Measurements from ENCODE around the gene SPR. TPM values are rescaled to one million over a fixed set of nuclear protein-coding genes. Genes with fewer than 3 reads are reported as not detected.

SPR gene
- total RNA-seq, 6 experiments from 2014 or later: 48.6 to 90.2 (median 68.5) TPM

DNA sequence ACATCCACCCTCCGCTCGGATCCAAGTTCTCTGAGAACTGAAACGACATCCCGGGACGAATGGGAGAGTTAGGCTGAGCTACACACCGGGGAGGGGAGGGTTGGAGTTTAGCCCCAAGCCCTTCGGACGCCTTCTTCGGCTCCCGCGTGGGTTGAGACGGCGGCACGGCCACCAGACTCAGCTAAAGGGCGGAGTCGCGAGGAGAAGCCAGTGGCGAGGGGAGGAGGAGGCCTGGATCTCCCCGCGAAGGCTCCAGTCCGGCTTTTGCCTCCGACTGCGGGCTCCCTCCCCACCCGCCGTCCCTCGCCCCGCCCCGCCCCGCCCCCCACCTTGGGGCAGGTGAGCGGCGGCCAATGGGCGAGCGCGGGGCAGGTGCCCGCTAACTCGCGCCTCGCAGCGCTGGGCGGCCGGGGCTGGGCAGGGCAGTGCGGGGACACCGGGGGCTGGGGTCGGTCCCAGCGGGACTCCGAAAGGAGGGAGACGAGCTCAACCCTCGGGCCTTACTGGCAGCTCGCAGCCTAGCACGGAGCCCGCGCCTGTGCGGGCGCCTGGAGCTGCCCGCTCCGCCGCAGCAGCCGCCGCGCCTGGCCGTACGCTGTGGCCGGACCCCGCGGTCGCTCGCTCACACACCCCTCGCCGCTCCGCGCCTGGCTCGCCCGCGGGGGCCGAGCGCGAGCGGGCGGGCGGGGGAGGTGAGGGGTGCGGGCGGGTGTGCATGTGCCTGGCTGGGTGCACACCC, 30.1 kb downstream of the SPR start, which contains the start of gene EMX1:
EMX1 (plus strand) TSS at position 382 of the 739 bp plus-strand sequence; CDS start at position 716, 334 bp downstream.
- TF ChIP-seq, protein P1, sequence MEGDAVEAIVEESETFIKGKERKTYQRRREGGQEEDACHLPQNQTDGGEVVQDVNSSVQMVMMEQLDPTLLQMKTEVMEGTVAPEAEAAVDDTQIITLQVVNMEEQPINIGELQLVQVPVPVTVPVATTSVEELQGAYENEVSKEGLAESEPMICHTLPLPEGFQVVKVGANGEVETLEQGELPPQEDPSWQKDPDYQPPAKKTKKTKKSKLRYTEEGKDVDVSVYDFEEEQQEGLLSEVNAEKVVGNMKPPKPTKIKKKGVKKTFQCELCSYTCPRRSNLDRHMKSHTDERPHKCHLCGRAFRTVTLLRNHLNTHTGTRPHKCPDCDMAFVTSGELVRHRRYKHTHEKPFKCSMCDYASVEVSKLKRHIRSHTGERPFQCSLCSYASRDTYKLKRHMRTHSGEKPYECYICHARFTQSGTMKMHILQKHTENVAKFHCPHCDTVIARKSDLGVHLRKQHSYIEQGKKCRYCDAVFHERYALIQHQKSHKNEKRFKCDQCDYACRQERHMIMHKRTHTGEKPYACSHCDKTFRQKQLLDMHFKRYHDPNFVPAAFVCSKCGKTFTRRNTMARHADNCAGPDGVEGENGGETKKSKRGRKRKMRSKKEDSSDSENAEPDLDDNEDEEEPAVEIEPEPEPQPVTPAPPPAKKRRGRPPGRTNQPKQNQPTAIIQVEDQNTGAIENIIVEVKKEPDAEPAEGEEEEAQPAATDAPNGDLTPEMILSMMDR (IDR thresholded peaks at IDR 0.05): no peak
- TF ChIP-seq POLR2A (IDR thresholded peaks at IDR 0.05): no peak
- Histone ChIP-seq H3K4me1 (peaks cover 0 to 34% (median 13%) of the 10 kb centered on the region in 4 donors), H3K27ac (no peak within 1 kb of the TSS), H3K36me3 (no peaks in the 10 kb centered on the region), H3K4me3 (peak within 1 kb of the TSS; percentile 18 to 46 (median 40)), H3K9me3 (no peaks in the 10 kb centered on the region), H3K27me3 (peaks cover 20 to 62% of the 10 kb centered on the region in 2 donors)
- intact Hi-C loops (cut with DNase I): no loop called here
- peak; percentile 74 to 84 (median 79) for DNase-seq
- WGBS (ENCODE audit: insufficient coverage, low coverage, low lambda C conversion rate, missing lambda C conversion rate): 0% methylated on average over 18 of the region's 82 CpGs
- ATAC-seq: peak; percentile 80 to 87 (median 82)

DNA sequence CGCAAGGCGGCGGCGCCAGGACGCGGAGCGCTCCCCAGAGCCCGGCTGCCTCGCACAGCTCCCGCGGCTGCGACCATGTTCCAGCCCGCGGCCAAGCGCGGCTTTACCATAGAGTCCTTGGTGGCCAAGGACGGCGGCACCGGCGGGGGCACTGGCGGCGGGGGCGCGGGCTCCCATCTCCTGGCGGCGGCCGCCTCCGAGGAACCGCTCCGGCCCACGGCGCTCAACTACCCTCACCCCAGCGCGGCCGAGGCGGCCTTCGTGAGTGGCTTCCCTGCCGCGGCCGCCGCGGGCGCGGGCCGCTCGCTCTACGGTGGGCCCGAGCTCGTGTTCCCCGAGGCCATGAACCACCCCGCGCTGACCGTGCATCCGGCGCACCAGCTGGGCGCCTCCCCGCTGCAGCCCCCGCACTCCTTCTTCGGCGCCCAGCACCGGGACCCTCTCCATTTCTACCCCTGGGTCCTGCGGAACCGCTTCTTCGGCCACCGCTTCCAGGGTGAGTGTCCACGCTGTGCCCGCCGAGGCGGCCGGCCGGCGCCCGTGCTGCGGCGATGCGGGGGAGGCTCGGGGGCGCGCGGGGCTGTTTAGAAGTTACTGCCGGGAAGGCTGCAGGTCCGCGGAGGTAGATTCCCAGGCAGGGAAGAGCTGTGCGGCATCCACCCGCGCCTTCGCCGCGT, 30.8 kb downstream of the SPR start:
- Histone ChIP-seq H3K36me3 (no peaks in the 10 kb centered on the region), H3K4me3 (peak overlapping the region in 2 of 3 donors; percentile 40 to 46), H3K27me3 (peaks cover 20 to 60% of the 10 kb centered on the region in 2 donors), H3K27ac (no peak overlapping the region), H3K4me1 (peaks cover 0 to 34% (median 13%) of the 10 kb centered on the region in 4 donors), H3K9me3 (no peaks in the 10 kb centered on the region)
- DNase-seq (no peak), ATAC-seq (no peak)
- intact Hi-C loops (cut with DNase I): no loop called here
- WGBS (ENCODE audit: insufficient coverage, low coverage, low lambda C conversion rate, missing lambda C conversion rate): no CpG with 5 or more reads among the region's 89 CpGs
- TF ChIP-seq POLR2A (IDR thresholded peaks at IDR 0.05): no peak
- TF ChIP-seq, protein P1 (IDR thresholded peaks at IDR 0.05): no peak

- H3K36me3 ChIP-seq: no peaks in the 10 kb centered on the region
- intact Hi-C loops (cut with DNase I): no loop called here
- no peak overlapping the region for H3K27ac ChIP-seq
- no peak for DNase-seq
- peaks cover 27 to 66% of the 10 kb centered on the region in 2 donors for H3K27me3 ChIP-seq
- TF ChIP-seq, protein P1 (IDR thresholded peaks at IDR 0.05): no peak
- no peak for TF ChIP-seq POLR2A (IDR thresholded peaks at IDR 0.05)
- 6% methylated on average over 15 of the region's 48 CpGs for WGBS (ENCODE audit: insufficient coverage, low coverage, low lambda C conversion rate, missing lambda C conversion rate)
- H3K4me1 ChIP-seq: peaks cover 0 to 34% (median 13%) of the 10 kb centered on the region in 4 donors
- ATAC-seq: no peak
- H3K4me3 ChIP-seq: no peak overlapping the region
- no peaks in the 10 kb centered on the region for H3K9me3 ChIP-seq
Measured at GRCh38 chr2:72919414-72920317, 32.5 kb downstream of the SPR start.

GRCh38 chr2:72920318-72921087, 33.3 kb downstream of the SPR start:
- H3K27me3 ChIP-seq: peaks cover 27 to 65% of the 10 kb centered on the region in 2 donors
- H3K27ac ChIP-seq: no peak overlapping the region
- H3K4me3 ChIP-seq: no peak overlapping the region
- DNase-seq (no peak), ATAC-seq (no peak)
- no peak for TF ChIP-seq POLR2A (IDR thresholded peaks at IDR 0.05)
- TF ChIP-seq, protein P1 (IDR thresholded peaks at IDR 0.05): no peak
- H3K9me3 ChIP-seq: no peaks in the 10 kb centered on the region
- intact Hi-C loops (cut with DNase I): no loop called here
- peaks cover 0 to 34% (median 12%) of the 10 kb centered on the region in 4 donors for H3K4me1 ChIP-seq
- no peaks in the 10 kb centered on the region for H3K36me3 ChIP-seq
- WGBS (ENCODE audit: insufficient coverage, low coverage, low lambda C conversion rate, missing lambda C conversion rate): 0% methylated on average over 3 of the region's 77 CpGs

Data from right lobe of liver (tissue), 6 donors.